HG02798 (cell line): Measurements from ENCODE around the gene KCNJ4.

Experiments
- ATAC-seq: cut with Tn5 transposase; IDR thresholded peaks from one replicate; pipeline ENCODE4 v1.9.1; 2021; ENCODE audit warnings: mild to moderate bottlenecking; ENCODE audit not compliant: unreplicated experiment, poor library complexity

The KCNJ4 gene

DNA sequence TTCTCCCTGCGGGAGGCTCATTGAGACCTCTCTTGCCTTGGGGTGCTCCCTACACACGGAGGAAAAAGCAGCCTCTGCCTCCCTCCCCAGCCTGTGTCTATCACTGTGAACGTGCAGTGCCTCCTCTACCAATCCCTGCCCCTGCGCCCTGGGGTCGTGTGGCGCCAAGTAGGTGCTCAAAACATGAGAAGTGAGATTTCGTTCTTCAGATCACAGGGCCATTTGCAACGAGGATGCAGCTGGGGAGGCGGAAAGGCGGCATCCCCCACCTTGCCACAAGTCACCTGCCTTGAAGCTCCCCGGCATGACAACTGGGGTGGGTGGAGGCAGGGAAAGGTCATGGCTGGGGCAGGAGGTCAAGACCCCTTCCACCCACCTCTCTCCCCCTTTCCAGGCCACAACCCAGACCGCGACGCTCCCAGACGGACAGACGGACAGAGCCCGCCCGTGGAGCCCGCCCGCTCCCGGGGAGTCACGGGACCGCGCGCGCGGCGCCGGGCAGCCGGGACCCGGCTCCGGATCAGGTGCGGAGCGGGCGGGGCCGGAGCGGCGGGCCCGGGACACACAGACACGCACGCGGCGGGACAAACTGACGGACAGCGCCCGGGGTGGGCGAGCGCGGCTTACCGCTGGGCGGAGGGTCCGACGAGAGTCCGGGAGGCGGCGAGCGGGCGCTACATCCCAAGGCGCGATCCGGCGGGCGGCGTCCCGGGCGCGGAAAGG is 485 bp downstream of the KCNJ4 start:
- no peak for ATAC-seq

DNA sequence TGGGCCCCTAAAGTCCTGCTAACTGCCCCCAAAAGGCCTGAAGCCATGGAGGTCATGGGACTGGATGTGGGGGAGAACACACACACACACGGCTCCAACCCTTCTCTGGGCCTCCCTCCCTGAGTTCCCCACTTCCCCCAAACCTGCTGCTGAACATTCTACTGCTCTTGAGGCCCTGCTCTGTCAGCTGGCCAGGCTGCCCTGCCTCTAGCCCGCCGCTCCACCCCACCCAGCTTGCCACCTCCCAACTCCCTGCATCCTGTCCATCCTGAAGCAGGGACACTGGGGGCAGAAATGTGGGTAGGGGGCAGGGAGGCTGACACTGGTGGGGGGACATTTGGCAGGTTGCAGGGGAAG is 1.0 kb downstream of the KCNJ4 start:
- no peak for ATAC-seq

DNA sequence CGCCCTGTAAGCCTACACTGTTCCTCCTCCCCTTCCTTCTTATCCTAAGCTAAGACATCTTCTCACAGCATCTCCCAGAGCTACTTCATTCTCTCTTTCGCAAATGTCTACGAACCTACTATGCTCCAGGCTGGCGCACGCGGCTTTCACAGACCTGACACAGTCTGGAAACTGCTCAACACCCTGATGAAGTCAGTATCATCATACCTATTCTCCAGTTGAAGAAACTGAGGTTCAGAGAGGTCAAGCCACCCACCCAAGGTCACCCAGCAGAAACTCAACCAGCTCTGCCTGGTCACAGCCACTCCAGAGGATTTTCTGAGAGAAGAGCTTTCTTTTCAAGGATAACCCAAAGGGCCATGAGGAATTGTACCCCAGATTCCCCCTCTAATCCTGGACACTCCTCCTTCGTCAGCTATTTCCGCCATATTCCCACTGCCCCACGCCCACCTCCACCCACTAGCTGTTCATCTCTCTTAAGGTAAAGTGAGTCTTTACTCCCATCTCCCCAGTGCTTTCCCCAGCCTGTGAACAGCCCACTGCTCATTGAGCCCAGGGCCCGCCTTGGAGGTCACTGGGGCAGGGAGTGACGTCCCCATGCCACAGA is 1.8 kb downstream of the KCNJ4 start:
- ATAC-seq, result no peak

DNA sequence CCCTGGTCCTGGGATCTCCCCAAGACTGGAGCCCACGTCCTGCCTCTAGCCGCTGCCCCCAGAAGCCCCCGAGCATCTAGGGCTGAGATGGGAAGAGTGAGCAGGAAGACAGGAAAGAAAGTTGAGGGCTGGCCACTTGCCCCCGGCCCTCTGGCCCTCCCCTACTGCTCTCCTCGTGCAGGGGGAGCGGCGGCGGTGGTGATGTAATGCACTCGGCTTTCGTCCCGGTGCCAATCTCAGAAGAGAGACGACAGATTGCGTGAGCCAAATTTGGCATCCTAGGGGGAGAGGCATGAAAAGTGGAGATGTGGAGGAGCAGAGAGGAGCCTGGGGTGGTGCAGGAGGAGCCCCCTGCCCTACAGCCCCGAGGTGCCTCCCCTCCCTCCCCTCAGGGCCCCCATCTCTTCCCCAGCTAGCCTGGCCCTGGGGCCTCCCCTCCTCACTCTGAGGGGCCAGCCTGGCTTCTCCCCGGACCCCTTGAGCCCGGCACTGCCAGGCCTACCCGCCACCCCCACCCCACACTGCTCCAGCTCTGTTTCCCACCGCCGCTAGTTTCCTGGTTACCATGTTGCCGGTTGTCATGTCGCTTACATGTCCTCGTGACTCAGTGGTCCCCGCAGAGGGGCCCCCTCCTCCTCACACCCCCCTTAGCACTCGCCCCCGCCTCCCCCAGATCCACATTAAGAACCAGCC is 2.5 kb downstream of the KCNJ4 start:
- ATAC-seq, result no peak

DNA sequence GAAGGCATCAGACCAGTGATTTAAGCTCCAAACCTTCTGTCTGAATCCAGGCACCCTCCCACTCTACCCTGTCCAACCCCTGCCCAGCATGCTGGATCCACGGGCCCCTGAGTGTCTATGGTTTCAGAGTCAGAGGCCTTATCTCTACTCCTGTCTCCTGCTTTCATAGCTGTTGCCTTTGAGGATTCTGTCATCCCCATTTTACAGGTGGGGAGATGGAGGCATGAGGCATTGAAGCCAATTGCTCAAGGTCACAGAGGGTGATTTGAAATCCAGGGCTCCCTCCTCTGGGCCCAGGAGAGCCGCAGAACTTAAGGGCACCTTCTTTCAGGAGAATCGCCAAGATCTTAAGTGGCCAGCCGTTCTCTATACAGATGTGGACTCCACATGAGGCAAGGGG is 3.1 kb downstream of the KCNJ4 start:
- ATAC-seq, result no peak

DNA sequence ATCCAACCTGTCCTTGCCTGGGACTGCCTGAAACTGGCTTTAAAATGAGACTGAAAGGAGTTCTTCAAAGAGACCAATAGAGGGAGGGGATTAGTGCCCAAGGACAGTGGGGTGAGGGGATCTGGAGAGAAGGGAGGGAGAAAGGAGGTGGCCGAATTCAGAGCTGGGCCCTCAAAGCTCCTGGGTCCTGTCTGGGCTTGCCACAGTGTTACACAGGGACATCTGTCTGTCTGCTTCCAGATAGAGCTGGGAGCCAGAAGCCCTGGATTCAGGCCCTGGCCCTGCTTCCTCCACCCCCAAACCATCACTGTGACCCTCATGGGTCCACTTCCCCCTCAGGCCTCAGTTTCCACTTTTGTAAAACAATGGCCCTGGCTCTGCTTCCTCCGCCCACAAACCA is 3.6 kb downstream of the KCNJ4 start:
- no peak for ATAC-seq

DNA sequence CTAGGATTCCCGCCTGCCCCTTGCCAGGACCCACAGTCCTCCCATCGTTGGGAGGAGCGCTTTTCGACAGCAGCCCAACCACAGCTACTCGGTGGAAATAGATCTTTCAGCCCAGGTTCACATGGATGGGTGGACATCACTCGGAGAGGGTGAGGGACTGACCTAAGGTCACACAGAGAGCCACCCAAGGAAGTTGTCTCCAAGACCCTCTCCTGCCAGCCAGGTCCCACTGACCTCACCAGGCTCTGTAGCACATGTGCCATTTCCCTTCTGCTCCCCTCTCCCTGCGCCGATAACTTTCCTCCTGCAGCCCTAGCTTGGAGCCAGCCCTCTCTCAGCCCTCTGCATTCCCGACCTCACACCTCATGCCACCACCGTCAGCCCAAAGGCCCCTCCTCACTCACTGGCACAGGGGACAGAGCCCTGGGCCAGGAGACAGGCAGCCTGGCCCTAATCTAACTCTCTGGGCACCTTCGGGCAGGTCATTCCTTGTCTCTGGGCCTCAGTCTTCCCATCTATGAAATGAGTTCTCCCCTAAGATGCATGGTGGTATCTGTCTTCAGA is 4.7 kb downstream of the KCNJ4 start:
- ATAC-seq, result no peak

DNA sequence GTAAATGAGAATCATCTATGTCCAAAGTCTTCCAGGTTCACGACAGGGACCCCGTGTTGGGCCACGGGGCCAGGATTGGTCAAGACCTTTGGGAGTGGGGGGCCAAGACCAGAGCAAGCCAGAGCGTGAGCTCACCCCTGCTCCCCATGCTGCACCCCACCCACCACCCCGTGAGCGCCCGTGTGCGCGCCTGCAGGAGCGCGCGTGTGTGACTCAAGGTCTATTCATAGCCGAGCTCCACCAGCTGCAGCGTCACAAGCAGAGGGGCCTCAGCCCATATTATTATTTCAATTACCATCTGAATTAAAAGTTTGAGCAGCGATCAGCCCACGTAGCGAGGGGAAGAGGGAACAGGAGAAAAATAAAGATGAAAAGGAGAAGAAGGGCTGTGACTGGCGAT is 5.2 kb downstream of the KCNJ4 start:
- ATAC-seq, result no peak

DNA sequence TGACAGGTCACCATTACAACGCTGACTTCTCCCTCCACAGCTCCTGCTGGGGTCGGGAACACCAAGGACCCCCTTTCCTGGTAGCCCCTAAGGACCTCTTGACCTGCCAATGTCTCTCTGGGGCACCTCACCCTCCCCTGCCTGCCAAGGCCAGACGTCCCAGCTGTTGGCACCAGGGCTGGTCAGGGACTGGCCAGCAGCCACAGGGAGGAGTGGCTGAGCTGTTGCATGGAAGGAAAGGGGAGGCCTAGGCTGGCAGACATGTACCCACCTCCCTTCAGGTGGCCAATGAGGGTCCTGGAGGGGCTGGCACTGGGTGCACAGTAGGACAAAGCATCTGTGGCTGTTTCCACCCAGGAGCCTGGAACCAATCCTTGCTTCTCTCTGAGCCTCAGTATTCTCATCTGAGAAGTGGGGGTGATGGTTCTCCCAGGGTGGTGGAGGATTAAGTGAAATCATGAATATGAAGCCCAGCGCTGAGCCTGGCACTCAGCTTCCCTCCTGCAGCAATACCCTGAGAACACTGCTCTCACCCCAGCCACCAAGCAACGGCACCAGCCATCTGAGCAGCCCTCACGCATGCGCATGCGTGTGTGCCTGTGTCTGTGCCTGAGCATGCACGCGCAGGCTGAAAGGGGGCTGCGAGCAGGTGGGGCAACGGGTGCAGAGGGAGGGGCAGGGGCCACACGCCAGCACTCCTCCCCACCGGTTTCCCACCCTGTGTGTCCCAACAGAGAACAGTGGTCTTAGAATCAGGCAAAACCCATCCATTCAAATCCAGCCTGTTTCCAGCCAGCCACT is 5.9 kb downstream of the KCNJ4 start:
- no peak for ATAC-seq

DNA sequence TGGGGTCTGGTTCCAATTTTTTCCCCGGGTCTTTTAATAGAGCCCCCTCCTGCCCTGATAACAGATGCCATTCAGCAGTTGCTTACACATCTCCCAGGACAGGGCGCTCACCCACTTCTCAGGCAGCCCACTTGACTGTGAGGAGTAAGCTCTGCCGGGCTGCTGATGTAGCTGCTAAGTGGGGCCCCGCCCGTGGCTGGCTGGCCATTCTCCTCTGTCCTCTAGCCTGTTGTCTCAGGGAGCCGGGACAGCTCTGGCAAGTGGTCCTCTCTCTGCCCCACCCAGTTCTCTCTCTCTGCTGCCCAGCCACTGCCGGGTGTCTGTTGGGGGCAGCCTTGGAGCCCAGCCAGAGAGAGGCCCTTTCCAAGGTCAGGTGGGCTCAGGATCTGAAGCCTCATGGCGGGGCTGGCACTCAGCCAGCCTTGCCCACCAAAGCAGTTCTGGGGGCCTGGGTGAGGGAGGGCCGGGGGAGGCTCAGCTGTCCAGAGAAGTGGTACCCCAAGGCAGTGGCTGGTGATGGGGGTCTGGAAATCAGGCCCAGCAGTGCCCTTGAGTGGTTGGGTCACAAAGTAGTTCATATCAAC is 8.9 kb downstream of the KCNJ4 start:
- ATAC-seq, result no peak

DNA sequence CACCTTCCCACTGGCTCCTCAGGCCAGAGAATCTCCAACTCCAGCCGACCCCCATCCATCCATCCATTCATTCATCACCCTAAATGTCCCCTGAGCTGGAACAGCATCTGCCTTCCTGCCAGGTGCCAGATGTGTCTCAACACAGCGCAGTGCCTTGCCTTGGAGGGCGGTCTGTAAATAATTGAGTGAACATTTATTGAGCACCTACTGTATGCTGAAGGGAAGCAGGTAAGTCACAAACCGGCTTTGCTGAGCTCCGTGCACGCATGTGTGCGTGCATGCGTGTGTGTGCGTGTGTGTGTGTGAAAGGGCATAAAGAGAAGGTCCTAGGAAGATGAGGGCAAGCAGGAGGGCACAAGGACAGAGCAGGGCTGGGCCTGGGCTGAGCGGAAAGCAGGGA is 10.2 kb downstream of the KCNJ4 start:
- no peak for ATAC-seq

DNA sequence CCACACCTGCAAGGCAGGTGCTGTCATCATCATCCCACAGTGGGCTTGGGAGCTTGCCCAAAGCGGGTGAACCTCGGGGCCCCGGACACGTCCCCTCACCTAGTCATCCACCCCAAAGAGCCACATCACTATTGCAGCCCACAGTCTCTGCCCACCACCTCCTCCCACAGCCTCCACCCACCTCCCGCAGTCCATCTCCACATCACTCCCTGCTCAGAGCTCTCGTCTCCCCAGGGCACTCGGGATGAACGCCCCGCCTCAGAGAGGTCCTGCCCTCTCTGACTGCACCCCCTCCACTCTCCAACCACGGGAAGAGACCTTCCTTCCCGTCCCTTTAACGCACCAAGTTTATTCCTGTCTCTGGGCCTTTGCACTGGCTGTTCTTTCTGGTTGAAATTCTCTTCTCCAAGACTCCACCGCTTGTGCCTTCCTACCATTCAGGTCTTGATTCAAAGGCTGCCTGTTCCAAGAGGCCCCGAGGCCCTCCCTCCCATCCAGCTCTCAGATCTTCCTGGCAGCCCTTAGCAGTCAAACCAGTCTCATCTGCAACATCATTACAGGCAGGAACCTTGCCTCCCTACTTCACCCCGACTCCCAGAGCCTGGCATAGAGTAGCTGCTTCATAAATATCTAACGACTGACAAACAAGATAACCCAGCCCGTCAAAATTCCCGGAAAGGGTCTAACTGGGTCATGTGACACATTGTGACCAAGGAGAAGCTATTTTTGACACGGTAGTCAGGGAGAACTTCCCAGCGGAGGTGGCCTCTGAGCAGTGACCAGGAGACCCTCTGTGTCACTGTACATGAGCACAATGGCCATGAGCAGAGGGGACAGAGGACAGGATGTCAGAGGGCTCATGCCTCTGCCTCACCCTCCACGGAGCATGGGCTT is 11.1 kb downstream of the KCNJ4 start:
- no peak for ATAC-seq

DNA sequence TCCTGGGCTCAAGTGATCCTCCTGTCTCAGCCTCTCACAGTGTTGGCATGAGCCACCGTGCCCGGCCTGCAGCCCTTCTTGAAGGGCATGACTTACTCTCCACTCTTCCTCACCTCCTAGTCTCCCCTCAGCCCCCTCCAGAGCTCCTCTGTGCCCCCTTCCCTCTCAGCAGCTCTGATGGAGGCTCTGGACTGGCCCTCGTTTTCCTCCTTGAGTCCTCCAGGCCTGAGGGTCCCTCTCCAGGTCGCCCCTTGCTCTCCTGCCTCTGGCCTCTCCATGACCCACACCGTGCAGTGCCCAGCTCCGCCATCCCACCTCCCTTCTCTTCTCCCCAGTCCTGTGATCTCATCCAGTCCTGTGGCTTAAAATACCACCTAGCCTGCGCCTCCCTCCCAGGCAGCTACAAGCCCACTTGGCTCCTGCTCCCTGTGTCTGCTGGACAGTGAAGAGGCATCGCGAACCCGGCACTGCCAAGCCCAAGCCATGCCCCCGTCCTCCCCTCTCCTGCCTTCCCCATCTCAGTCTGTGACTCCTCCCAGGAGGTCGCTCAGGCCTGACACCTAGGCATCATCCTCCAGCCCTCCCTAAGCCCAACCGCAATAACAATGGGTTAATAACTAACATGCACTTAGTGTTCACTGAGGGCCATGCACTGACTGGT is 11.9 kb downstream of the KCNJ4 start:
- no peak for ATAC-seq

DNA sequence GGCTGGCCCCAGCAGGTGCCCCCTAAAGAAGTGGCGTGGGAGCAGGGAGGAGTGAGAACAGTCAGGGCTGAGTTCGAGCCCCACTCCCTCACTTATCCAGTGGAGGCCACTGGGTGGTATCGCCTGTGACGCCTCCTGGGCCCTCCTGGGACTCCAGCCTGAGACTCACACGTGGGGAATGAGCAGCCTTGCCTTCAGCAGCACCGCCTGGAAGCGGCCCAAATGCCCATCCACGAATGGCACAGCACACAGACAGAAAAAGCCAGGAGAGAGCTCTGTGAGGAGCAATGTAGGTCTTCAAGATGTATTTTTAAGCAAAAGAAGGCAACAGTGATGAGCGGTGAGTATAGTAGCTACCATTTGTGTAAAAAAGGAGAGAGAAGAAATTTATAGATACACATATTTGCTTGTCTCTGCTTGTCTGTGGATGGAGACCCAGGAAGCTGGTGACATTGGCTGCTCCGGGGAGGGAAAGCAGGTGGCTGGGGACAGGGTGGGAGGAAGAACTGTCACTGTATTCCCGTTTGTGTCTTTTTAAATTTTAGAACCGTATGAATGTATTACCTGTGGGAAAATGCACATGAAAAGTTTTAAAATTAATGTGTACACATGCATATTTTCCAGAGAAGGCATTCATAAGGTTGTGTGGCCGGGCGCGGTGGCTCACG is 13.2 kb downstream of the KCNJ4 start:
- ATAC-seq, result no peak

DNA sequence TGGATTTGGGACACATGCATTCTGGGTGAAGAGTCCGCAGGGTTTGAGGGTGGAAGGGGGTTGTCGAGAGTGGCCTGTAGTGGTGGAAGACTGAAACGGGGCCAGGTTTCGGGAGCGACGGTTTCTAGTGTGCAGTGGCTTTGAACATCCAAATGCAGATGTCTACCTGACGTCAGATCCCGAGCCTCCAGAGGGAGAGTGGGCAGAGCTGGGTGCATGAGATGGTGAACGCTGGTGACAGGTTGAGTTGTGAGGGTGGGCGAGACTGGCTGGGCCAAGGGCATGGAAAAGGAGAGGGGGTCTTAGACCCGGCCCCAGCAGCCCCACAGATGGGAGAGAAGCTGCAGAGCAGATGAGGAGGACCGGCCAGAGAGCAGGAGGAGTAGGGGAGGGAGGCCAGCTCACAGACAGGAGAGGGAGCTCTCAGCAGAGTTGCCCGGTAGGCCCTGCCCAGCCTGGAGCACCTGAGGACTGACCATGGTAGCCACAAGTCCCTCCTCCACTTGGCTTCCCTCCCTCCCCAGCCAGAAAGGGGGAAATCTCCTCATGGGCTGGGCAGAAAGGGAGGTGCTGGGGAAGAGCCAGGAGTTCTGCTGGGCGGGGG is 14.2 kb downstream of the KCNJ4 start:
- no peak for ATAC-seq

DNA sequence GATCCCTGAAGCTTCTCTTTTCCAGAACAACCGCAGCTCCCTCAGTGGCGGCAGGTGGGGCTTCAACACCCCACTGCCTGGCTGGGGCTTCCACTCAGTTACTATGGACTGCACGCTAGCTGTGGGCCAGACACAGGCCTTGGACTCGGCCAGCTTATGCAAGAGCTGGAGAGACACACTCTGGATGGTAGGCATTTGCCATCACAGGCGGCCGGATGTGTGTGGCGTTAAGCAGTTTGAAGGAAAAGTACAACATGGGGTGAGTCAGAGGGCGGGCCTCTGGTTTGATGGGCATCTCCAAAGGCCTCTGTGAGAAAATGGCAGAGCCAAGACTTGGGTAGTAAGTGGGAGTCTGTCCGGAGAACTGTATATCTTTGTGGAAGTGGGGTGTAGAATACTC is 17.6 kb downstream of the KCNJ4 start:
- no peak for ATAC-seq

DNA sequence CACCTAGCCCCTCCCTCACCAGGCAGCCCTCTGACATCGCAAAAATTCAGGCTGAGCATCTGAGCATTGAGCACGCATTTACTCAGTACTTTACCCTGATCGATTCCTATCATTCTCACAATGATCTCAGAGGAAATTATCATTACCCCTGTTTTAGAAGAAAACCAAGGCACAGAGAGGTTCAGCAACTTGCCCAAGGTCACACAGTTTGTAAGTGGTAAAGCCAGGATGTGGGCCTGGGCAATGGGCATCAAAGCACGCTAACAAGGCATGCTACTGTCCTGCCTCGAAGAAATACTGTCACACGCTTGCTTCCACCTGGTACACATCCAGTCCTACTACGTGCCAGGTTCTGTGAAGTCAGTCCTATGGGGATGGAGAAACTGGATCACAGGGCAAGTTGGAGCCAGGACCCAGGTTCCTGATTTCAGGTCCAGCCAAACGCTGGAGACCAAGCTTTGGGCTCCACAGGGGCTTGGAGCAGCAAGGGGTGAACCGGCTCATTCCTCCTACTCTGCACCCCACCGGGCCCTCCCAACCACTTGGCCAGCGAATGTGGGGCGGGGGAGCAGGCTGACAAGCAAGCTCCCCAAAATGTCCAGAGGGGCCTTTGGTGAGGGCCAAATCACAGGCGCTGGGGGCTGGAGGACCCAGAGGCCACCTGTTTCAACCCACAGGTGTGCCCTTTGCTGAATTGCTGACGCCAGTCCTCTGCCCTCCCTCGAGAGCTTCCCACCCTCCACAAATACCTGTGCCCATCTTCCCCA is 18.2 kb downstream of the KCNJ4 start:
- ATAC-seq, result no peak
